Measurements from ENCODE around the gene CDCP2. TPM values are rescaled to one million over a fixed set of nuclear protein-coding genes. Genes with fewer than 3 reads are reported as not detected.

Gene CDCP2
- total and polyA plus RNA-seq, 2 donors (not counting 1 experiment from before 2014, with no cell fraction given), result 0.25 TPM; not detected in 1

GRCh38 chr1:54153535-54154439, 987 bp upstream of the CDCP2 start:
- Mint-ChIP-seq H3K4me3 (no peak overlapping the region), H3K27me3 (no peaks in the 10 kb centered on the region), H3K4me1 (no peaks in the 10 kb centered on the region), H3K9me3 (ENCODE audit: insufficient read depth) (no peaks in the 10 kb centered on the region), H3K27ac (no peak overlapping the region)
- Histone ChIP-seq H3K4me2 (replicated peaks; ENCODE audit: low read depth, low read length, poor library complexity, severe bottlenecking) (no peak overlapping the region), H3K4me1 (ENCODE audit: control insufficient read depth in 2 of 2, insufficient read depth in 2 of 2, low read length in 2 of 2) (no peaks in the 10 kb centered on the region), H3K36me3 (replicated peaks in 1 of 2; ENCODE audit: control extremely low read depth in 1 of 2, control insufficient read depth in 1 of 2, extremely low read depth in 1 of 2, insufficient read depth in 2 of 2, low read length in 1 of 2) (no peaks in the 10 kb centered on the region), H3K27ac (ENCODE audit: low read length in 2 of 2) (no peak overlapping the region), H3K9ac (ENCODE audit: low read length) (no peak overlapping the region), H3K27me3 (replicated peaks in 1 of 4; ENCODE audit: control extremely low read depth in 1 of 4, control insufficient read depth in 3 of 4, insufficient read depth in 4 of 4, low read length in 3 of 4) (no peaks in the 10 kb centered on the region), H4K20me1 (ENCODE audit: control insufficient read depth, insufficient read depth, low read length, poor library complexity, severe bottlenecking) (no peaks in the 10 kb centered on the region), H3K9me3 (ENCODE audit: control extremely low read depth in 1 of 3, control insufficient read depth in 2 of 3, insufficient read depth in 1 of 3, low read length in 2 of 3) (no peaks in the 10 kb centered on the region), H3K4me3 (ENCODE audit: control extremely low read depth in 1 of 5, extremely low read depth in 1 of 5, insufficient read depth in 1 of 5, low read depth in 2 of 5, low read length in 4 of 5) (no peak overlapping the region), H3K79me2 (ENCODE audit: control insufficient read depth, insufficient read depth, low read length) (no peaks in the 10 kb centered on the region), H2AFZ (ENCODE audit: insufficient read depth, low read depth, low read length, poor library complexity, severe bottlenecking) (no peak overlapping the region)
- TF ChIP-seq EZH2 (IDR thresholded peaks at IDR 0.05; ENCODE audit: borderline replicate concordance, insufficient read depth, low read depth, low read length, poor library complexity, severe bottlenecking) (no peak), CTCF (IDR thresholded peaks at IDR 0.05) (no peak)
- no peak for DNase-seq
- 86% methylated on average over 18 of the region's 19 CpGs for WGBS (ENCODE audit: insufficient coverage)
- ChIA-PET CTCF (no interaction called here), POLR2A (no interaction called here)
- ATAC-seq (ENCODE audit: low read depth), result no peak
- intact Hi-C loops (cut with micrococcal nuclease), result no loop called here

GRCh38 chr1:54151013-54151412, 1.8 kb downstream of the CDCP2 start:
- no peak overlapping the region for H3K4me3 ChIP-seq (ENCODE audit: control extremely low read depth in 1 of 5, extremely low read depth in 1 of 5, insufficient read depth in 1 of 5, low read depth in 2 of 5, low read length in 4 of 5)
- H3K4me1 ChIP-seq (ENCODE audit: control insufficient read depth in 2 of 2, insufficient read depth in 2 of 2, low read length in 2 of 2), result no peaks in the 10 kb centered on the region
- ChIA-PET POLR2A (no interaction called here), CTCF (no interaction called here)
- H3K9me3 ChIP-seq (ENCODE audit: control extremely low read depth in 1 of 3, control insufficient read depth in 2 of 3, insufficient read depth in 1 of 3, low read length in 2 of 3), result no peaks in the 10 kb centered on the region
- no peaks in the 10 kb centered on the region for H3K79me2 ChIP-seq (ENCODE audit: control insufficient read depth, insufficient read depth, low read length)
- Mint-ChIP-seq H3K4me3 (no peak overlapping the region), H3K4me1 (no peaks in the 10 kb centered on the region), H3K9me3 (ENCODE audit: insufficient read depth) (no peaks in the 10 kb centered on the region), H3K27ac (no peak overlapping the region), H3K27me3 (no peaks in the 10 kb centered on the region)
- no peak overlapping the region for H3K27ac ChIP-seq (ENCODE audit: low read length in 2 of 2)
- ATAC-seq (ENCODE audit: low read depth), result no peak
- no peak for TF ChIP-seq CTCF (IDR thresholded peaks at IDR 0.05)
- no peak for TF ChIP-seq EZH2 (IDR thresholded peaks at IDR 0.05; ENCODE audit: borderline replicate concordance, insufficient read depth, low read depth, low read length, poor library complexity, severe bottlenecking)
- H3K4me2 ChIP-seq (replicated peaks; ENCODE audit: low read depth, low read length, poor library complexity, severe bottlenecking), result no peak overlapping the region
- H3K9ac ChIP-seq (ENCODE audit: low read length), result no peak overlapping the region
- DNase-seq, result no peak
- H3K27me3 ChIP-seq (replicated peaks in 1 of 4; ENCODE audit: control extremely low read depth in 1 of 4, control insufficient read depth in 3 of 4, insufficient read depth in 4 of 4, low read length in 3 of 4), result no peaks in the 10 kb centered on the region
- 89% methylated on average over 5 of the region's 5 CpGs for WGBS (ENCODE audit: insufficient coverage)
- no peak overlapping the region for H2AFZ ChIP-seq (ENCODE audit: insufficient read depth, low read depth, low read length, poor library complexity, severe bottlenecking)
- no peaks in the 10 kb centered on the region for H3K36me3 ChIP-seq (replicated peaks in 1 of 2; ENCODE audit: control extremely low read depth in 1 of 2, control insufficient read depth in 1 of 2, extremely low read depth in 1 of 2, insufficient read depth in 2 of 2, low read length in 1 of 2)
- intact Hi-C loops (cut with micrococcal nuclease), result no loop called here
- no peaks in the 10 kb centered on the region for H4K20me1 ChIP-seq (ENCODE audit: control insufficient read depth, insufficient read depth, low read length, poor library complexity, severe bottlenecking)
